ENCODE measurements around the gene KCNH4.
"Not testable (repeated sequence)": the region's sequence is repeated elsewhere in the genome, so short reads cannot be mapped to it uniquely, and the experiment has no call there.

KCNH4 gene

GRCh38 chr17:42210046-42210445 is 29.1 kb upstream of the KCNH4 start:
- TF ChIP-seq, protein P1, sequence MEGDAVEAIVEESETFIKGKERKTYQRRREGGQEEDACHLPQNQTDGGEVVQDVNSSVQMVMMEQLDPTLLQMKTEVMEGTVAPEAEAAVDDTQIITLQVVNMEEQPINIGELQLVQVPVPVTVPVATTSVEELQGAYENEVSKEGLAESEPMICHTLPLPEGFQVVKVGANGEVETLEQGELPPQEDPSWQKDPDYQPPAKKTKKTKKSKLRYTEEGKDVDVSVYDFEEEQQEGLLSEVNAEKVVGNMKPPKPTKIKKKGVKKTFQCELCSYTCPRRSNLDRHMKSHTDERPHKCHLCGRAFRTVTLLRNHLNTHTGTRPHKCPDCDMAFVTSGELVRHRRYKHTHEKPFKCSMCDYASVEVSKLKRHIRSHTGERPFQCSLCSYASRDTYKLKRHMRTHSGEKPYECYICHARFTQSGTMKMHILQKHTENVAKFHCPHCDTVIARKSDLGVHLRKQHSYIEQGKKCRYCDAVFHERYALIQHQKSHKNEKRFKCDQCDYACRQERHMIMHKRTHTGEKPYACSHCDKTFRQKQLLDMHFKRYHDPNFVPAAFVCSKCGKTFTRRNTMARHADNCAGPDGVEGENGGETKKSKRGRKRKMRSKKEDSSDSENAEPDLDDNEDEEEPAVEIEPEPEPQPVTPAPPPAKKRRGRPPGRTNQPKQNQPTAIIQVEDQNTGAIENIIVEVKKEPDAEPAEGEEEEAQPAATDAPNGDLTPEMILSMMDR (IDR thresholded peaks at IDR 0.05; ENCODE audit: poor library complexity, severe bottlenecking): no peak
- H3K36me3 ChIP-seq (ENCODE audit: low read depth): peaks cover 58% of the 10 kb centered on the region

DNA sequence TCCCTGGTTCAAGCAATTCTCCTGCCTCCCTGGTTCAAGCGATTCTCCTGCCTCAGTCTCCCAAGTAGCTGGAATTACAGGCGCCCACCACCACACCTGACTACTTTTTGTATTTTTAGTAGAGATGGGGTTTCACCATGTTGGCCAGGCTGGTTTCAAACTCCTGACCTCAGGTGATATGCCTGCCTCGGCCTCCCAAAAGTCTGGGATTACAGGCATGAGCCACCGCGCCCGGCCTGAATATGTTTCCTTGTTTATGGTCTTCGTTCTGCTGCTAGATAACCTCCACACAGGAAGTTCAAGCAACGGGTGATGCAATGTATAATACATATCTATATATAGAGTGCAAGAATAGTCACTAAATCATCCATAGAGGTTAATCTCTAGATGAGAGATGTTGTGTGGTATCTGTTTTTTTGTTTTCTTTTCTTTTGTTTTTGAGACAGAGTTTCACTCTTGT is 25.2 kb upstream of the KCNH4 start:
- peaks cover 54% of the 10 kb centered on the region for H3K36me3 ChIP-seq (ENCODE audit: low read depth)

More at GRCh38 chr17:42210046-42210445, 29.1 kb upstream of the KCNH4 start:
- Histone ChIP-seq H3K27me3 (ENCODE audit: insufficient read depth, poor library complexity, severe bottlenecking) (no peaks in the 10 kb centered on the region), H3K27ac (ENCODE audit: poor library complexity, severe bottlenecking) (no peak overlapping the region), H3K4me3 (ENCODE audit: severe bottlenecking) (no peak overlapping the region), H3K4me1 (ENCODE audit: insufficient read depth, poor library complexity, severe bottlenecking) (no peaks in the 10 kb centered on the region), H3K9me3 (ENCODE audit: severe bottlenecking) (no peaks in the 10 kb centered on the region)
- no peak for DNase-seq (ENCODE audit: low spot score)
- no peak for ATAC-seq (ENCODE audit: low read depth)

GRCh38 chr17:42203354-42203753 is 22.4 kb upstream of the KCNH4 start:
- TF ChIP-seq, protein P1 (IDR thresholded peaks at IDR 0.05; ENCODE audit: poor library complexity, severe bottlenecking): no peak
- H3K36me3 ChIP-seq (ENCODE audit: low read depth): peaks cover 27% of the 10 kb centered on the region
- DNase-seq (ENCODE audit: low spot score): no peak

More for the DNA sequence above, 25.2 kb upstream of the KCNH4 start:
- DNase-seq (ENCODE audit: low spot score); H3K27ac ChIP-seq (ENCODE audit: poor library complexity, severe bottlenecking); ATAC-seq (ENCODE audit: low read depth); H3K4me3 ChIP-seq (ENCODE audit: severe bottlenecking); H3K9me3 ChIP-seq (ENCODE audit: severe bottlenecking); H3K27me3 ChIP-seq (ENCODE audit: insufficient read depth, poor library complexity, severe bottlenecking); H3K4me1 ChIP-seq (ENCODE audit: insufficient read depth, poor library complexity, severe bottlenecking): not testable (repeated sequence)

GRCh38 chr17:42202696-42203095 is 21.8 kb upstream of the KCNH4 start:
- Histone ChIP-seq H3K9me3 (ENCODE audit: severe bottlenecking) (no peaks in the 10 kb centered on the region), H3K27me3 (ENCODE audit: insufficient read depth, poor library complexity, severe bottlenecking) (no peaks in the 10 kb centered on the region), H3K4me3 (ENCODE audit: severe bottlenecking) (no peak overlapping the region), H3K4me1 (ENCODE audit: insufficient read depth, poor library complexity, severe bottlenecking) (no peaks in the 10 kb centered on the region), H3K36me3 (ENCODE audit: low read depth) (peaks cover 24% of the 10 kb centered on the region), H3K27ac (ENCODE audit: poor library complexity, severe bottlenecking) (no peak overlapping the region)
- no peak for DNase-seq (ENCODE audit: low spot score)
- TF ChIP-seq, protein P1 (IDR thresholded peaks at IDR 0.05; ENCODE audit: poor library complexity, severe bottlenecking): no peak
- ATAC-seq (ENCODE audit: low read depth): no peak

More at GRCh38 chr17:42203354-42203753, 22.4 kb upstream of the KCNH4 start:
- Histone ChIP-seq H3K27me3 (ENCODE audit: insufficient read depth, poor library complexity, severe bottlenecking) (no peaks in the 10 kb centered on the region), H3K4me1 (ENCODE audit: insufficient read depth, poor library complexity, severe bottlenecking) (no peaks in the 10 kb centered on the region), H3K4me3 (ENCODE audit: severe bottlenecking) (no peak overlapping the region), H3K9me3 (ENCODE audit: severe bottlenecking) (no peaks in the 10 kb centered on the region), H3K27ac (ENCODE audit: poor library complexity, severe bottlenecking) (no peak overlapping the region)
- ATAC-seq (ENCODE audit: low read depth): no peak

- H3K36me3 ChIP-seq (ENCODE audit: low read depth): peaks cover 19% of the 10 kb centered on the region
- no peaks in the 10 kb centered on the region for H3K27me3 ChIP-seq (ENCODE audit: insufficient read depth, poor library complexity, severe bottlenecking)
- H3K9me3 ChIP-seq (ENCODE audit: severe bottlenecking): no peaks in the 10 kb centered on the region
- no peak overlapping the region for H3K4me3 ChIP-seq (ENCODE audit: severe bottlenecking)
- TF ChIP-seq, protein P1 (IDR thresholded peaks at IDR 0.05; ENCODE audit: poor library complexity, severe bottlenecking): no peak
- ATAC-seq (ENCODE audit: low read depth) (no peak), DNase-seq (ENCODE audit: low spot score) (no peak)
- no peak overlapping the region for H3K27ac ChIP-seq (ENCODE audit: poor library complexity, severe bottlenecking)
- no peaks in the 10 kb centered on the region for H3K4me1 ChIP-seq (ENCODE audit: insufficient read depth, poor library complexity, severe bottlenecking)
These were observed 21.2 kb upstream of the KCNH4 start for GRCh38 chr17:42202159-42202558.
